Erythroblast (primary cell): ENCODE results near the gene TIE1.

Experiments used
- GATA1 ChIP-seq: IDR thresholded peaks from 2 replicates; pipeline ENCODE4 v1.6.1; 2011; ENCODE audit warnings: low read depth, mild to moderate bottlenecking, control low read depth, low read length, moderate library complexity
- POLR2A ChIP-seq: IDR thresholded peaks from 2 replicates; pipeline ENCODE4 v1.6.1; 2011; ENCODE audit warnings: mild to moderate bottlenecking, low read length

DNA sequence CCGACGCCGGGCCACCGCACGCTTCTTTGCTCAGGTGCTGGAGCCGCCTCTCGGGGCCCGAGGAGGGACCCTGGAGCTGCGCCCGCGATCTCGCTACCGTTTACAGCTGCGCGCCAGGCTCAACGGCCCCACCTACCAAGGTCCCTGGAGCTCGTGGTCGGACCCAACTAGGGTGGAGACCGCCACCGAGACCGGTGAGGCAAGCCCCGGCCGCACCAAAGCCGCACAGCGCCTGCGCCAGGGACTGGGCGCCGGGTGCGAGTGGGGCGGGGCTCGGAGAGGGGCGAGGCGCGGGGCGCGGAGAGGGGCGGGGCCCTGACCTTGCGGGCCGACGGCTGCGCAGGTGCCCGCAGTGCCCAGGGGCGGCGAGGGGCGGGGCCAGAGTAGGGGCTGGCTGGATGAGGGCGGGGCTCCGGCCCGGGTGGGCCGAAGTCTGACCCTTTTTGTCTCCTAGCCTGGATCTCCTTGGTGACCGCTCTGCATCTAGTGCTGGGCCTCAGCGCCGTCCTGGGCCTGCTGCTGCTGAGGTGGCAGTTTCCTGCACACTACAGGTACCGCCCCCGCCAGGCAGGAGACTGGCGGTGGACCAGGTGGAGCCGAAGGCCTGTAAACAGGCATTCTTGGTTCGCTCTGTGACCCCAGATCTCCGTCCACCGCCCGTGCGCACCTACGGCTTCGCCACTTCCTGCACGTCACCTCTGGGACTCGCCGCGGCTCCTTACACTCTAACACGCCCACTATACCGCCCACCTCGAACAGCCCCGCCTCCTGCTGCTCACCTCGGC is 48.2 kb downstream of the TIE1 start:
- TF ChIP-seq POLR2A (no peak), GATA1 (no peak)
